Smooth muscle cell (in vitro differentiated cells): ENCODE measurements around the gene RRAD. TPM values are rescaled to one million over a fixed set of nuclear protein-coding genes. Genes with fewer than 3 reads are reported as not detected.
A peak's percentile ranks its signal among the peaks of the same experiment; 100 is the strongest.

Experiments
- DNase-seq: peaks from one replicate; lab custom pipeline; 2025; ENCODE audit not compliant: unreplicated experiment; lab: John Stamatoyannopoulos, UW
- H2AFZ ChIP-seq: fragments of 200-600 bp; sonication (generic); 2 replicates; pipeline ENCODE4 v1.6.0; 2016; ENCODE audit warnings: antibody characterized with exemption, low read depth, mild to moderate bottlenecking
- H3F3A ChIP-seq: fragments of 200-600 bp; sonication (generic); 2 replicates; pipeline ENCODE4 v1.6.0; 2017; ENCODE audit warnings: antibody characterized with exemption, low read depth
- H3K27ac ChIP-seq: fragments of 200-600 bp; sonication (generic); 2 replicates; pipeline ENCODE4 v1.5.1; 2016; ENCODE audit warnings: low read depth, mild to moderate bottlenecking
- H3K27me3 ChIP-seq: fragments of 200-600 bp; sonication (generic); 2 replicates; pipeline ENCODE4 v1.6.1; 2016; ENCODE audit warnings: low read depth, mild to moderate bottlenecking
- H3K36me3 ChIP-seq: fragments of 200-600 bp; sonication (generic); 2 replicates; pipeline ENCODE4 v1.5.1; 2016; ENCODE audit warnings: low read depth
- H3K4me1 ChIP-seq: fragments of 200-600 bp; sonication (generic); 2 replicates; pipeline ENCODE4 v1.5.1; 2016; ENCODE audit warnings: low read depth
- H3K4me2 ChIP-seq: fragments of 200-600 bp; sonication (generic); 2 replicates; pipeline ENCODE4 v1.6.0; 2016; ENCODE audit warnings: mild to moderate bottlenecking
- H3K4me3 ChIP-seq: fragments of 200-600 bp; sonication (generic); 2 replicates; pipeline ENCODE4 v1.5.1; 2016; ENCODE audit warnings: mild to moderate bottlenecking
- H3K79me2 ChIP-seq: fragments of 200-600 bp; sonication (generic); 2 replicates; pipeline ENCODE4 v1.6.0; 2016; ENCODE audit warnings: low read depth, mild to moderate bottlenecking
- H3K9ac ChIP-seq: fragments of 200-600 bp; sonication (generic); 2 replicates; pipeline ENCODE4 v1.6.0; 2016; ENCODE audit warnings: low read depth
- H3K9me3 ChIP-seq: fragments of 200-600 bp; sonication (generic); replicated peaks from 2 replicates; pipeline ENCODE4 v1.5.1; 2016; ENCODE audit warnings: low read depth
- H4K20me1 ChIP-seq: fragments of 200-600 bp; sonication (generic); 2 replicates; pipeline ENCODE4 v1.6.0; 2016; ENCODE audit warnings: low read depth
- WGBS: methylation state at CpG from one replicate; pipeline ENCODE4 v1.1.7; 2016; ENCODE audit warnings: low lambda C conversion rate; 5-methylcytosine and 5-hydroxymethylcytosine counted together
- polyA plus RNA-seq: library from polyadenylated mRNA; unstranded; fragments of >200 nt; fragmentation: Nextera tagmentation; extraction: Ambion mirVana; gene quantifications from 2 replicates; pipeline ENCODE4 v1.2.1, GENCODE V29; 2016
- total RNA-seq: library from RNA; depleted of rRNA; stranded (reverse); fragments of >200 nt; gene quantifications from 2 replicates; pipeline ENCODE4 v1.2.3, GENCODE V29; 2014
- TF ChIP-seq, protein P1 (sequence below): fragments of 200-600 bp; sonication (generic); IDR thresholded peaks from 2 replicates; pipeline ENCODE4 v1.5.1; 2017; ENCODE audit warnings: borderline replicate concordance, mild to moderate bottlenecking, antibody characterized with exemption; ENCODE audit not compliant: insufficient read depth, poor library complexity, severe bottlenecking

RRAD gene
- total and polyA plus RNA-seq, 2 experiments from 2014 or later = 7.6 to 27.5 TPM

DNA sequence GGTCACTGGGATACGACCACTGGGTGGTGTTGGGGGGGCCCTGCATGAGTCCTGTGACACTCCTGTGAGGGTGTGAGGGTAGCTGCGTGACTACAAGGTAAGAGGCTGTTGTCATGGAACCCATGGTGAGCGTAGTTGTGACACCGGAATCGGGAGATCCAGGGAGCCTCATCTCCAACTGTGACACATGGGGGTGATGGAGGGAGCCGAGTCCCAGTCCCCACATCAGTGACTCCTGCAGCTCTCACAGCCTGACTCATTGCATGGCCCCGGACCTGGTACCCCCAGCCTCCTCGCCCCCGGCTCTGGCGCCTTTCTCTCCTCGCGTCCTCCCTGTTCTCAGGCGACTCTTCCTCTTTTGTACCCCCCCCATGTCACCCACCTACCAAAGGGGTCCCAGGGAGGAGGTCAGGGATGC, 20.9 kb downstream of the RRAD start:
- H3K27ac ChIP-seq = peak overlapping the region; percentile 97
- H2AFZ ChIP-seq = no peak overlapping the region

GRCh38 chr16:66903544-66904427, 21.5 kb downstream of the RRAD start:
- Histone ChIP-seq H3K27me3 (no peaks in the 10 kb centered on the region), H3K4me3 (no peak overlapping the region), H3K27ac (peak overlapping the region; percentile 97), H3K79me2 (no peaks in the 10 kb centered on the region), H3K4me1 (peaks cover 11% of the 10 kb centered on the region), H3K4me2 (peak overlapping the region; percentile 43), H4K20me1 (no peaks in the 10 kb centered on the region), H3K9me3 (no peaks in the 10 kb centered on the region), H3K9ac (peak overlapping the region; percentile 89), H2AFZ (no peak overlapping the region), H3F3A (peaks cover 5% of the 10 kb centered on the region), H3K36me3 (no peaks in the 10 kb centered on the region)
- WGBS = 70% methylated on average over 10 of the region's 11 CpGs
- TF ChIP-seq, protein P1, sequence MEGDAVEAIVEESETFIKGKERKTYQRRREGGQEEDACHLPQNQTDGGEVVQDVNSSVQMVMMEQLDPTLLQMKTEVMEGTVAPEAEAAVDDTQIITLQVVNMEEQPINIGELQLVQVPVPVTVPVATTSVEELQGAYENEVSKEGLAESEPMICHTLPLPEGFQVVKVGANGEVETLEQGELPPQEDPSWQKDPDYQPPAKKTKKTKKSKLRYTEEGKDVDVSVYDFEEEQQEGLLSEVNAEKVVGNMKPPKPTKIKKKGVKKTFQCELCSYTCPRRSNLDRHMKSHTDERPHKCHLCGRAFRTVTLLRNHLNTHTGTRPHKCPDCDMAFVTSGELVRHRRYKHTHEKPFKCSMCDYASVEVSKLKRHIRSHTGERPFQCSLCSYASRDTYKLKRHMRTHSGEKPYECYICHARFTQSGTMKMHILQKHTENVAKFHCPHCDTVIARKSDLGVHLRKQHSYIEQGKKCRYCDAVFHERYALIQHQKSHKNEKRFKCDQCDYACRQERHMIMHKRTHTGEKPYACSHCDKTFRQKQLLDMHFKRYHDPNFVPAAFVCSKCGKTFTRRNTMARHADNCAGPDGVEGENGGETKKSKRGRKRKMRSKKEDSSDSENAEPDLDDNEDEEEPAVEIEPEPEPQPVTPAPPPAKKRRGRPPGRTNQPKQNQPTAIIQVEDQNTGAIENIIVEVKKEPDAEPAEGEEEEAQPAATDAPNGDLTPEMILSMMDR = no peak
- no peak for DNase-seq

More for the DNA sequence above, 20.9 kb downstream of the RRAD start:
- no peaks in the 10 kb centered on the region for H4K20me1 ChIP-seq
- DNase-seq = no peak
- no peak overlapping the region for H3K4me3 ChIP-seq
- 64% methylated on average over 12 of the region's 13 CpGs for WGBS
- no peaks in the 10 kb centered on the region for H3K27me3 ChIP-seq
- H3K9ac ChIP-seq = peak overlapping the region; percentile 89
- TF ChIP-seq, protein P1 = no peak
- peaks cover 11% of the 10 kb centered on the region for H3K4me1 ChIP-seq
- no peaks in the 10 kb centered on the region for H3K9me3 ChIP-seq
- peak overlapping the region; percentile 77 for H3K4me2 ChIP-seq
- H3F3A ChIP-seq = no peaks in the 10 kb centered on the region
- H3K36me3 ChIP-seq = no peaks in the 10 kb centered on the region
- no peaks in the 10 kb centered on the region for H3K79me2 ChIP-seq

GRCh38 chr16:66902648-66903543, 22.4 kb downstream of the RRAD start:
- Histone ChIP-seq H3K4me3 (no peak overlapping the region), H3K9me3 (no peaks in the 10 kb centered on the region), H2AFZ (no peak overlapping the region), H3K36me3 (no peaks in the 10 kb centered on the region), H4K20me1 (no peaks in the 10 kb centered on the region), H3K27ac (peak overlapping the region; percentile 97), H3F3A (peaks cover 11% of the 10 kb centered on the region), H3K9ac (no peak overlapping the region), H3K4me1 (peaks cover 11% of the 10 kb centered on the region), H3K79me2 (no peaks in the 10 kb centered on the region), H3K4me2 (no peak overlapping the region), H3K27me3 (no peaks in the 10 kb centered on the region)
- WGBS = 69% methylated on average over 14 of the region's 14 CpGs
- TF ChIP-seq, protein P1 = no peak
- DNase-seq = no peak
